NCI-H1092 (cell line): ENCODE measurements around the gene APBB3.
A peak's percentile ranks its signal among the peaks of the same experiment; 100 is the strongest.
"Not testable (repeated sequence)": the region's sequence is repeated elsewhere in the genome, so short reads cannot be mapped to it uniquely, and the experiment has no call there.

Experiments
- DNase-seq: peaks from one replicate; lab custom pipeline; 2025; lab: John Stamatoyannopoulos, UW

Gene APBB3, protein sequence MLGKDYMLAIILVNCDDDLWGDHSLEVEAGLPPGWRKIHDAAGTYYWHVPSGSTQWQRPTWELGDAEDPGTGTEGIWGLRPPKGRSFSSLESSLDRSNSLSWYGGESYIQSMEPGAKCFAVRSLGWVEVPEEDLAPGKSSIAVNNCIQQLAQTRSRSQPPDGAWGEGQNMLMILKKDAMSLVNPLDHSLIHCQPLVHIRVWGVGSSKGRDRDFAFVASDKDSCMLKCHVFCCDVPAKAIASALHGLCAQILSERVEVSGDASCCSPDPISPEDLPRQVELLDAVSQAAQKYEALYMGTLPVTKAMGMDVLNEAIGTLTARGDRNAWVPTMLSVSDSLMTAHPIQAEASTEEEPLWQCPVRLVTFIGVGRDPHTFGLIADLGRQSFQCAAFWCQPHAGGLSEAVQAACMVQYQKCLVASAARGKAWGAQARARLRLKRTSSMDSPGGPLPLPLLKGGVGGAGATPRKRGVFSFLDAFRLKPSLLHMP

DNA sequence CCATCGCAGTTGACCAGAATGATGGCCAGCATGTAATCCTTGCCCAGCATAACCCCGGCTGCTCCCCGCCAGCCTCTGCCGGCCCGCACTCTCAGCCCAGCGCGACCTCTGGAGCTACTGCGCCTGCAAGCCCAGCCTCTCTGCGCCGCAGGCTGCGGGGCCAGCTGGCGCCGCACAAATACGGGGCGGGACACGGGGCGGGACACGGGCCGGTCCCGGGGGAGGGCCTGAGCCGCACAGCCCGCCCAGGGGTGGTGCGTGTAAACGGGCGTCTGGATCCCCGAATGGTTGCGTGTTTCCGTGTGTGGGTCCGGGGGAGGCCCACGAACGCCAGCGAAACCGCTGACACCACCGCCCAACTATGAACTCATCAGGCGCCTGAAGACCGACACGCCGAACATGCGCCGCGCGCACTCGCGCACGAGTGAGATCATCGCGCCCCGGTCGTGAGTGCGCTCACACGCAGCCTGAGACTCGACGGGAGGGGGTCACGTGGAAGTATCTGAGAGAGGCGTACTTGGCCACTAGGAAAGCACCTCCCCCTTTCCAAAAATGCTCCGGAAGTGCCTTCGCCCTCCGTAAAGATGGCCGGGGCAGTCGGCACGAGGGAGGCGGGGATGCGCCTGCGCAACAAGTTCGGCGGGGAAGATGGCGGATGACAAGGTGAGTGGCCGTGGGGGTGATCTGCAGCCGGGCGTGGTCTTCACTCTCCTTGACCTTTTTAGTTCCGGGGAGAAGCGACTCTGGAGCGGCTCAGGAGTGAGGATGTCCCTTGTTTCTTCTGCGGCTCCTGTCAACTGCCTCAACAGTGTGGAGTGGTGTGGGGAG lies at the start of gene APBB3, which contains the start of gene SLC35A4:
TSS of gene APBB3 (minus strand) at position 403 of the 828 bp plus-strand sequence. CDS start at position 50, 353 bp downstream.
TSS of gene SLC35A4 (plus strand) at position 633 of the 828 bp plus-strand sequence. CDS start 2,342 bp downstream, outside the sequence.
- DNase-seq = peak; percentile 90

DNA sequence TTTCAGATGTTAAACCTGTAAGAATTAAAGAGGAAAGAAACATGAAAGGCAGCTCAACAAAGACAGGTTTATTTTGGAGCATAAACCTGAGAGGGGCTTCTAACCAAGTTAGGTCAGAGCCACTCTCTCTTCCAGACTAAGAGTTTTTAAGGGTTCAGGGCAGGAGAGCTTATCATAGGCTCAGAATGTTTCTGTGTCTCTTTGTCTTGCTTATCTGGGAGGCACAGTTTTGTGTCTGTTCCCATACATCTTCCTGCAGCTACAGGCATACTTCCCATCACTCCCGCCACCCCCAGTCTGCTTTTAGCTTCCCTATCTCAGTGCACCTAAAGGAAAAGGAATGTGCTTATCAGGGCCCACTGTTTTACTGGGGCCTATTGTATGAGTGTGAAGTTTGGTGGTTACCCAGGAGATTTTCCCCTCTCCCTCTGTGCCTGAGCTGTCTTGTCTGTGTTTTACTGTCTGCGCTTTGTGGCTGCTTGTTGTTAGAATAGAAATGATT lies 46.7 kb upstream of the APBB3 start:
- no peak for DNase-seq

DNA sequence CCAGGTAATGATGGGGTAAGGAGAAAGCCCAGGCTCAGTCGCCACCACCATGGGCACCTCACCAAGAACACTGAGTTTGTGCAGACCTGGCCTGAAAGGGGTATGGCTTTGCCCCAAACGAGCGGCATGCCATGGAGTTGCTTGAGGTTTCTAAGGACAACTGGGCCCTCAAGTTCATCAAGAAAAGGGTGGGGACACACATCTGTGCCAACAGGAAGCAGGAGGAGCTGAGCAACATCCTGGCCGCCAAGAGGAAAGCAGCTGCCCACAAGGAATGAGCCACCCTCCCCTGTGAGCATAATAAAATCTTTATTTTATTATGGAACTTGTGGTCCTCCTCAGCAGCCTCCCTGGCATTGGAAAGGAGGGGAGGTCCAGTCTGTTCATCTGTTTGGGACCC lies 44.7 kb upstream of the APBB3 start:
- no peak for DNase-seq

DNA sequence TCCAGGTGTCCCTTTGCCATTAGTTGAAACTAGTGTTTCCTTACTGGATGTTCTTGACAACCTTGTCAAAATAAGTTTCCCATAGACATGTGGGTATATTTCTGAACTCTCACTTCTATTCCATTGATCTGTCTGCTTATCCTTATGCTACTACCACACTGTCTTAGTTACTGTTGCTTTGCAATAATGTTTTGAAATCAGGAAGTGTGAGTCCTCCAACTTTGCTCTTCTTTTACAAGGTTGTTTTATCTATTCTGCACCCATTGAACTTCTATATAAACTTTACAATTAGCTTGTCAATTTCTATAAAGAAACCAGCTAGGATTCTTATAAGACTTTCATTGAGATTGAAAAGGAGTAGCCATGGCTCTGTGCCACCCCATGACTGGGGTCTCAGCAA lies 44.3 kb upstream of the APBB3 start:
- no peak for DNase-seq

DNA sequence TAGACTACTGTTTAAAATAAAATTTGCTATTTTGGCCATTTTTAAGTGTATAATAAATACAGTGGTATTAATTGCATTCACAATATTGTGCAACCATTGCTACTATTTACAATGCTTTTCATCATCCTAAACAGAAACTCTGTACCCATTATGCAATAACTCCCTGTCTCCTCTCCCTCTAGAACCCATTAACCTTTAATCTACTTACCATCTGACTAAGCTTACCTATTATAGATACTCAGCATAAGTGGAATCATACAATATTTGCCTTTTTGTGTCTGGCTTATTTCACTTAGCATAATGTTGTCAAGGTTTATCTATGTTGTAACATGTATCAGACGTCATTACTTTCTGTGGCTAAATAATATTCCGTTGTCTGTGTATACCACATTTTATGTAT lies 42.6 kb upstream of the APBB3 start:
- DNase-seq = no peak

DNA sequence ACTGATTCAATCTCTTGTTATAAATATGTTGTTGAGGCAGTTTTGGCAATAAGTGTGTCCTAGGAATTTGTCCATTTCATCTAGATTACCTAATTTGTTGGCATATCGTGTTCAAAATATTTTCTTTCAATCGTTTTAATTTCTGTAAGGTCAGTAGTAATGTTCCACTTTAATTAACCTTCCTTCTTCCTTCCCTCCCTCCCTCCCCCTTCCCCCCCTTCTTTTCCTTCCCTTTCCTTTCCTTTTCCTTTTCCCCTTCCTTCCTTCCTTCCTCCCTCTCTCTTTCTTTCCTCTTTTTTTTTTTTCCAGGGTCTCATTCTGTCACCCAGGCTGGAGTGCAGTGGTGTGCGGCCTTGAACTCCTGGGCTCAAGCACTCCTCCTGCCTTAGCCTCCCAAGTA lies 41.5 kb upstream of the APBB3 start:
- no peak for DNase-seq

DNA sequence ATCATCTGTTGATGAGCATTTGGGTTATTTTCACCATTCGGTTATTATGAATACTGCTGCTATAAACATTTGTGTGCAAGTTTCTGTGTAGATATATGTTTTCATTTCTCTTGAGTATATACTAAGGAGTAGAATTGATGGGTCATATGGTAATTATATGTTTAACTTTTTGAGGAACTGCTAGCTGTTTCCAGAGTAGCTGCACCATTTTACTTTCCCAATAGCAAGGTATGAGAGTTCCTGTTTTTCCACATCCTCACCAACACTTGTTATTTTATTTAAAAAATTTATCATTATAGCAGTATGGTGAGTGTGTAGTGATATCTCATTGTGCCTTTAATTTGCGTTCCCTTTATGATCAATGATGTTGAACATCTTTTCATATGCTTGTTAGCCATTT lies 39.3 kb upstream of the APBB3 start:
- no peak for DNase-seq

DNA sequence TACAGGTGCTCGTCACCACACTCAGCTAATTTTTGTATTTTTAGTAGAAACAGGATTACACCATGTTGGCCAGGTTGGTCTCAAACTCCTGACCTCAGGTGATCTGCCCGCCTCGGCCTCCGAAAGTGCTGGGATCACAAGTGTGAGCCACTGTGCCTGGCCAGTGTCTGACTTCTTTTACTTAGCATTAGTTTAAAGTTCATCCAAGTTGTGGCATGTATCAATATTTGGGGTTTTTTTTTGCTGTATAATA lies 39.0 kb upstream of the APBB3 start:
- DNase-seq = not testable (repeated sequence)

DNA sequence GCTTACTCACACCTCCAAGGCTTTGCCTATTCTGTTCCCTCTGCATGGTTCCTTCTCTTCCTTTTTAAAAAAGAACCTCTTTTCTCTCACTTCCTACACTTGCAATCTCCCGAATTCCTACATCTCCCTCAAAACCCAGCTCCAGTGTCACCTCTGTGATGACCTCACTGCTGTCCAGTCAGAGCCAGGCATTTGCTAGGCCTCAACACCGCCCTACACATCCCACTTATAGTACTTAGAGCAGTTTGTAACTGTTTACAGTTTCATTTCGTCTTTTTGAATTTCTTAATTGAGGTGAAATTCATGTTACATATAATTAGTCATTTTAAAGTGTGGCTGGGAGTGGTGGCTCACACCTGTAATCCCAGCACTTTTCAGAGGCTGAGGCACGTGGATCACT lies 37.7 kb upstream of the APBB3 start:
- DNase-seq = no peak

DNA sequence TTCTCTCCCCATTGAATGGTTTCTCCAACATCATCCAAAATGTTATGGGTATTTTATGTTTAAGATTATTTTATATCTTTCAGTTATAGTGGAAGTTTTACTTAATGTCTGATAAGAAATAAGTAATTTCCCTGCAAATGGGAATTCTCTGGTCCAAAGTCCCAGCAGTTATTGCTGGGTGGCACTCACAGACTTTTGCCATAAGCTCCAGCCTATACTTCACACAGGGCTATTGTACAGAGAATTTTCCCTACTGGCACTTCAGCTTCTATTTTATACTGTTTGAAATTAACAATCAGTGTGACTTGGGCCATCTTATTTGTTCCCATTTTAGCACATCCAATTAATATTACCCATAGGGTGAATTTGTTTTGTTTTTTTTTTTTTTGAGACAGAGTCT lies 35.7 kb upstream of the APBB3 start:
- DNase-seq = no peak

DNA sequence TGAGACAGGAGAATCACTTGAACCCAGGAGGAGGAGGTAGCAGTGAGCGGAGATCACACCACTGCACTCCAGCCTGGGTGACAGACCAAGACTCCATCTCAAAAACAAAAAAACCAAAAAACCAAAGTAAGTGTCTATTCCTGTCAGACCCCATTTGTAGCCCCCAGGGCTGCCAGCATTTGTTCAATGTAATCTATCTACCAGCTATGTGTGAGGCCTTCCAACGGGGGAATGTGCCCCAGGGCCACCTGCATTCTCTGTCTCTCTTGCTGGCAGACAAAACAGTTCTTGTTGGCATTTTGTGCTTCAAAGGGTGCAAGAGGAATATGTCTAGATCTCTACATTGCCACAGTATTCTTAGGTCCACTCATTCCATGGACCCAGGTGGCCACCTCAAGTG lies 34.4 kb upstream of the APBB3 start:
- DNase-seq = no peak

DNA sequence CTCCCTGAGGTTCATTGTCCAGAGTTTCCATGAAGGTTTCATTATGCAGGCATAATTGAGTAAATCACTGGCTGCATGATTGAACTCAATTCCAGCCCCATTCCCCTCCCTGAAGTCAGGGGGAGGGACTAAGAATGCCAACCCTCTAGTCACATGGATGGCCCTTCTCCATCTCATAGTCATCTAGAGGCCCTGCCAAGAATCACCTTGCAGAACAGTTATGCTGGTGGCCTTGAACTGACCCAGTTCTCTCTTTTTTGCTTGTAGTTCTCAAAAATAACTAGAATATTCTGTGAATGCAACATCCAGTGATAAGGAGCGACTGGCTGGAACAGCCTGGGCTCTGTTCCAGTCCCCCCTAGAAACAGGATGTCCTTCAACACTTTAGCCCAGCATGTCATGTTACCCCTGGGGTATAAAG lies 31.9 kb upstream of the APBB3 start:
- no peak for DNase-seq

DNA sequence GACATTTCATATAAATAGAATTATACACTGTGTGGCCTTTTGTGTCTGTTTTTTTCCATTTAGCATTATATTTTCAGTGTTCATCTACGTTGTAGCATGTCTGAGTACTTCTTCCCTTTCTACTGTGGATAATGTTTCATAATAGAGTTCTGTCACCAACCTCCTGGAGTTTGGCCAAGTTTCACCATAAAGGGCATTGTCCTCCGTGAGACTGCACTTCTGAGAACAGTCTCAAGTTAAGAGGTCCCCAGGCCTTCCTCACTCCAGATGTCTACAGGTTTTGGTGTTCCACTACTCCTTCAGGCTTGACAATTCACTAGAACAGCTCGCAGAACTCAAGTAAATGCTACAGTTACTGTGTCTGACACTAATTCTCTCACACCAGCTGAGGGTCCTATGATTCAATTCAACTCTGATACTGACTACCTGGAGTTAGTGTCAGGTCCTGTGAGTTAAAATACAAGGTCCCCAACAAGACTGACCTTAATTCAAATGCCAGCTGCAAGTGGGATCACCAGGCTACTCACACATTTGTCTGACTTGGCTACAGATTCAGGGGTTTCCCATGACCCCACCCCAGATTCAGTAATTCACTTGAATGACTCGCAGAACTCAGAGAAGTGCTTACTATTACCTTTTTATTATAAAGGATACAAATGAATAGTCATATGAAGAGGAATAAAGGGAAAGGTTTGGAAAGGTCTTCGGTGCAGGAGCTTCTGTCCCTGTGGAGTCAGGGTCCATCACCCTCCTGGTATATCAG lies 31.3 kb upstream of the APBB3 start:
- DNase-seq = no peak

DNA sequence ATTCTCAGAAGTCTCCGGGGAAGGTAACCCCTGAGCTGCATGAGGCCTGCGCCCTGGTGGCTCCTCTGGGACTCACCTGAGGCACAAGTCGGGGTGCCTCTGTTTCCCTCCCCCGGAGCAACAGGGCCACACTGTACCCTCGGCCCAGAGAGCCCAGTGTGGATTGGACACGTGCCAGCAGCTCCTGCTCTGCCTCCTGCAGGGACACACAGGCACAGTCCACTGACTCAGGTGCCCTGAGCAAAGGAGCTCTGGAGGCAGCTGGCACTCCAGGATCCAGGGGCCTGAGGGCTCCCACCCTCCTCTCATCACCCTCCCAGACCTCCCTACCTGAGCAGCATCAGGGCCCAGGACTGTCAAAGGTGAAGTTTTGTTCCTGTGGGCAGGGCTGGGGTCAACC lies 29.8 kb upstream of the APBB3 start:
- DNase-seq = no peak

DNA sequence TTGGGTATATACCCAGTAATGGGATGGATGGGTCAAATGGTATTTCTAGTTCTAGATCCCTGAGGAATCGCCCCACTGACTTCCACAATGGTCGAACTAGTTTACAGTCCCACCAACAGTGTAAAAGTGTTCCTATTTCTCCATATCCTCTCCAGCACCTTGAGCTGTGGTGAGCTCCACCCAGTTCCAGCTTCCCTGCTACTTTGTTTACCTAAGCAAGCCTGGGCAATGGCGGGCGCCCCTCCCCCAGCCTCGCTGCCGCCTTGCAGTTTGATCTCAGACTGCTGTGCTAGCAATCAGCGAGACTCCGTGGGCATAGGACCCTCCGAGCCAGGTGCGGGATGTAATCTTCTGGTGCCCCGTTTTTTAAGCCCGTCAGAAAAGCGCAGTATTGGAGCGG lies 28.7 kb upstream of the APBB3 start:
- not testable (repeated sequence) for DNase-seq

DNA sequence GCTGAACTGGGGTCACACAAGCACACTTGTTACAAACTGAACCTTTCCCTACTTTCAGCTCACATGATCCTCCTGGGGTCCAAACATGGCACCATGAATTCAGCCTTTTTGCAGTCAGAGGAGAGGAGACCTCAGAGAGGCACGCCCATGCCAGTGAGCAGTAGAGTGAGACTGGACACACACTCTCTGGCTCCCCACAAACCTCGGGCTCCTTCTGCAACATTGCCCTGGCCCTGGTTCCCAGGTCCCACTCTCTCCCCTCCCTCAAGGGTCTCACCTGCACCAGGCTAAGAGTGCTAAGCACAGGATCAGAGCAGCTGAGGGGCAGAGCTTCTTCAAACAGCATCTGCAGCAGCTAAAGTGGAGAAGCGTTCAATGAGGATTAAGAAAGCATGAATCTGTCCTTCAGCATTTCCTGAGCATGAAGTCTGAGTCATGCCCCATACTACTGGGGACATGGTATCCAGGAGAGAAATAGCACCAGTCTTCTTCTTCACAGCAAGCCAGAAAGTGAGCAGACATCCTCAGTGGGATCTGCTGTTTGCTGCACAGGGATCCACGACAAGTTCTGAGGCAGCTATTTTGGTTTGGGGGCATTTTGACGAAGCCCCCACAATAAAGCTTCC lies 27.5 kb upstream of the APBB3 start:
- DNase-seq = no peak

DNA sequence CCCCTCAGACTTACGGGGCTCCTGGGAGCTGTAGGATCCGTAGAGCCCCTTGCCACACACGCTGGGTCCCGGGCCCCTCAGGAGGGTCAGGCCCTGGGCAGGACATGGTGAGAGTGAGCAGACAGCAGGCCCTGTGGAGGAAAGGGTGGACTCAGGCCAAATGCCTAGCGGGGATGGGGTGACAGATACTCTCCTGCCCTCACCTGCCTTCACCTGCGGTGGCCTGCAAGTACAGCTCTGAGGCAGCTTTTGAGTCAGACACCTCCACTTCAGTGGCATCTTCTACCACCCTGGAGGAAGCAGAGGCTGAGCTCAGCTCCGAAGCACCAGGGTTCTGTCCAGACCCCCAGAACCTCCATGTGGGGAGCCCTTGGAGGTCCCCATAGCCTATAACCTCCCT lies 26.5 kb upstream of the APBB3 start:
- no peak for DNase-seq

DNA sequence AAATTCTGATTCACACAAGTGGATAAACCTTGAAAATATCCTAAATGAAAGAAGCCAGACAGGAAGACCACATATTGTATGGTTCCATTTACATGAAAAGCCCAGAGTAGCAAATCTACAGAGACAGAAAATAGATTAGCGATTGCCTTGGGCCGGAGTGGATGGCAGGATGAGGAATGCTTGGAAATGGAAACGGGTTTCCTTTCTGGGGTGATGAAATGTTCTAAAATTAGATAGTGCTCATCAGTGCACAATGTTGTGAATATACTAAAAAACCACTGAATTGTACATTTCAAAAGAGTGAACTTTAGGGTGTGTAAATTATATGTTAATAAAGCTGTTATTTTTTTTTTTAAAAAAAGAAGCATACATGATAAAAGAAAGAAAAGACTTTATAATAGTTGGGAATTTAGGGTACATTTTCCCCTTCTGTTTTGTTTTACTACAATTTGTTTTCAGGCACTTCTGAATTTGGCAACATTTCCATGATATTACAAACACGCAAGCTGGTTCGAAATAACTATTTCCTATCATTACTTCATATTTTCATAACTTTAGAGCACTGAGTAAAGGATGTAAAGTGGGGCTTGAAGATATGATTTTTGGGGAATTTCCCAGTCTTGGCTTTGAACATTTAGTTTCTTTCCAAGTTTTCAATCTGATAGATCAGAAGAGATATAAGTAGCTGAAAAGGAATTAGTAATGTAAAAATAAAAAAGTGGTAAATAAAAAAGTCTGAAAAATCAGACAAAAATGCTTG lies 24.1 kb upstream of the APBB3 start:
- no peak for DNase-seq

DNA sequence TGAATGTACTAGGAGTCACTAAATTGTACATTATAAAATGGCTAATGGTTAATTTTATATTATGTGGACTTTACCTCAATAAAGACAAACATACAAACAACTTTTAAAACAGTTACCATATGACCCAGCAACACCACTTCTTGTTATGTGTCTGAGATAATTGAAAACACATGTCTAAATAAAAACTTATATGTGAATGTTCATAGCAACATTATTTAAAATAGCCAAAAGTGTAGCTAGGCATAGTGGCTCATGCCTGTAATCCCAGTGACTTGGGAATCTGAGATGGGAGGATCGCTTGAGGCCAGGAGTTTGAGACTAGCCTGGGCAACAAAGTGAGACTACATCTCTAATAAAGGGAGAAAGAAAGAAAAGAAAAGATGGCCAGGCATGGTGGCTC lies 23.1 kb upstream of the APBB3 start:
- no peak for DNase-seq

DNA sequence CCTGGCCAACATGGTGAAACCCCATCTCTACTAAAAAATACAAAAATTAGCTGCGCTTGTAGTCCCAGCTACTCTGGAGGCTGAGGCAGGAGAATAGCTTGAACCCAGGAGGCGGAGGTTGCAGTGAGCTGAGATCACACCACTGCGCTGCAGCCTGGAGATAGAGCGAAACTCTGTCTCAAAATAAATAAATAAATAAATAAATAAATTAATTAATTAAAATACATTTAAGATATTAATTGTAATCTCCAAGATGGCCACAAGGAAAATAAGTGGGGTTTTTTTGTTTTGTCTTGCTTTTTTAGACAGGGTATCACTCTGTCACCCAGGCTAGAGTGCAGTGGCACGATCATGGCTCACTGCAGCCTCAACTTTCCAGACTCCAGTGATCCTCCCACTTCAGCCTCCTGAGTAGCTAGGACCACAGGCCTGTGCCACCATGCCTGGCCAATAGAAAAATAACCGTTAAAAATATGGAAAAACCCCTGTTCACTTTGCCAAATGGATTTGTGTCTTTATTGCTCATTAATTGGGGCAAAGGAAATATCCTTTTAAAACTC lies 14.9 kb upstream of the APBB3 start:
- DNase-seq = not testable (repeated sequence)

DNA sequence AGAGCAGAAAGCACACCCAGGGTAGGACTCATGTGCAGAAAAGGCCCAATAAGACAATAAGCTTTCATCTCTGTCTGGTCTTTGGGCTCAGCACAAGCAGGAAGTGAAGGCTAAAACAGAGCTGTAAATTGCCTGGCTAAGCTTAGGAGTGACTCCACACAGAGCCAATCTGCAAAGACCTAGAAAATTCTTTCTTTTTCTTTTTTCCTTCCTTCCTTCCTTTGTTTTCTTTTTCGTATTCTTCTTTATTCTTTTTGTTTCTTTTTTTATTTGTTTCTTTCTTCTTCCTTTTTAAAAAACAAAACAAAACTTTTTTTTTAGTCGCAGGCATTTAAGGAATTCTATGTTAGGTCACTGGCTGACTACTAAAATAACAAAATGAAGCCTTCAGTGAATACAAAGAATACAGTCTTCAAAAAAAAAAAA lies 12.4 kb upstream of the APBB3 start:
- DNase-seq = no peak
